HG03521 (cell line): ENCODE results near the gene BST1.

ENCODE experiments used
- ATAC-seq: cut with Tn5 transposase; IDR thresholded peaks from one replicate; pipeline ENCODE4 v1.9.1; 2021; ENCODE audit warnings: mild to moderate bottlenecking, moderate library complexity; ENCODE audit not compliant: unreplicated experiment

Gene BST1

DNA sequence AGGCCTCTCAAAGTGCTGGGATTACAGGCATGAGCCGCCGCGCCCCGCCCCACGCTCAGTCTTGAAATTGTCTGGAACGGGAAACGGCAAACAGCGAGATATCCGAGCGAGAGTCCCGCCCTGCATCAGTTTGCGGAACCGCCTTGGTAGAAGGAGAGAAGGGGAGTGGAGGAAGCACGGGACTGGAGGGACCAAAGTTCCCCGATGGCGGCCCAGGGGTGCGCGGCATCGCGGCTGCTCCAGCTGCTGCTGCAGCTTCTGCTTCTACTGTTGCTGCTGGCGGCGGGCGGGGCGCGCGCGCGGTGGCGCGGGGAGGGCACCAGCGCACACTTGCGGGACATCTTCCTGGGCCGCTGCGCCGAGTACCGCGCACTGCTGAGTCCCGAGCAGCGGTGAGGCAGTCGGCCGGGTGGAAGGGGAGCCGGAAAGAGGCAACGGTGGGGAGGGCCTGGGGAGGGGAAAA, at the start of gene BST1:
TSS of gene BST1 (plus strand) at position 125 of the 463 bp plus-strand sequence. CDS start at position 205, 80 bp downstream.
- ATAC-seq: peak; percentile 57

GRCh38 chr4:15653420-15653819, 49.4 kb upstream of the BST1 start:
- no peak for ATAC-seq

GRCh38 chr4:15653864-15654592, 48.8 kb upstream of the BST1 start:
- no peak for ATAC-seq

GRCh38 chr4:15654593-15655222, 48.2 kb upstream of the BST1 start:
- ATAC-seq: peak; percentile 48

- peak; percentile 70 for ATAC-seq
Observed at GRCh38 chr4:15655223-15656037, 47.4 kb upstream of the BST1 start, which contains the start of gene FBXL5. FBXL5 (minus strand) TSS chr4:15655357; CDS start chr4:15655287, 70 bp downstream.

GRCh38 chr4:15656038-15656470, 46.8 kb upstream of the BST1 start:
- no peak for ATAC-seq

GRCh38 chr4:15657366-15657765, 45.5 kb upstream of the BST1 start:
- ATAC-seq: no peak

- no peak for ATAC-seq
Observed at GRCh38 chr4:15658136-15658770, 44.6 kb upstream of the BST1 start.

- ATAC-seq: no peak
Observed at GRCh38 chr4:15658781-15659180, 44.1 kb upstream of the BST1 start.

- no peak for ATAC-seq
Observed at GRCh38 chr4:15659768-15660570, 42.9 kb upstream of the BST1 start.

DNA sequence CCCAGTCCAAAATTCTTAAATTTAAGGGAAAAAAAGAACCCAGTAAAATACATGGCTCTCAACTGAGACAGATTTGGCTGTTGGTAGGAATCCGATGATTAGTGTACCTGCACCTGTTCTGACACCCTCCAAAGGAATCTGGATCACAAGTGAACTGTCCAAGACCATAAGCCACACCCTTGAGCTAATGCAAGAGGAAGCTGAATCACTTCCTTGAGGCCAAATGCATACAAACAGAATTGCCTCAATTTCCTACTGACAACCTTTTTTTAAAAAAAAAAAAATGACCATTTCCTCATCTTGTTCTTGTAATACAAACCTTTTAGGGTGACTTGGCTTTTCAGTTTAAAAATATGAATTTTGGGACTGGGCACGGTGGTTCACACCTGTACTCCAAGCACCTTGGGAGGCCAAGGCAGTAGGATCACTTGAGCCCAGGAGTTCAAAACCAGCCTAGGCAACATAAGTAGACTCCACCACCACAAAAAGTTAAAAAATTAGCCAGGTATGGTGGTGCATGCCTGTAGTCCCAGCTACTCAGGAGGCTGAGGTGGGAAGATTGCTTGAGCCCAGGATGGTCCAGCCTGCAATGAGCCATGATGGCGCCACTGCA, 37.0 kb upstream of the BST1 start:
- ATAC-seq: no peak

DNA sequence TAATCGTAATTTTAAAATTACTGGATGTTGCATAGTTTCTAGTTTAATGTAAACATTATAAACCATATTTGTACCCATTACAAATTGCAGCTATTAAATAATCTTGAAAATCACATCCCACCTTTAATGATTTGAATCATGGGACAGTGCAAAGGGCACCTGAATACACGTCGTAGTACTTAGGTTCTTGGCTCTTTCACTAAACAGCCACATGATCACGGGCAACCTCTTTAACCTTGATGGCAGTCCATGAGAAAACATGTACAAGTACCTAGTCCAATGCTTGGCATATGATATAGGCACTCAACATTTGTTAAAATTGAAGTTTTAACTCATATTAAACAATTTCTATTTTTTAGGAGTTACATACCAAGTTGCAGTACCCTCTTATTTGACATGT, 35.9 kb upstream of the BST1 start:
- ATAC-seq: no peak

DNA sequence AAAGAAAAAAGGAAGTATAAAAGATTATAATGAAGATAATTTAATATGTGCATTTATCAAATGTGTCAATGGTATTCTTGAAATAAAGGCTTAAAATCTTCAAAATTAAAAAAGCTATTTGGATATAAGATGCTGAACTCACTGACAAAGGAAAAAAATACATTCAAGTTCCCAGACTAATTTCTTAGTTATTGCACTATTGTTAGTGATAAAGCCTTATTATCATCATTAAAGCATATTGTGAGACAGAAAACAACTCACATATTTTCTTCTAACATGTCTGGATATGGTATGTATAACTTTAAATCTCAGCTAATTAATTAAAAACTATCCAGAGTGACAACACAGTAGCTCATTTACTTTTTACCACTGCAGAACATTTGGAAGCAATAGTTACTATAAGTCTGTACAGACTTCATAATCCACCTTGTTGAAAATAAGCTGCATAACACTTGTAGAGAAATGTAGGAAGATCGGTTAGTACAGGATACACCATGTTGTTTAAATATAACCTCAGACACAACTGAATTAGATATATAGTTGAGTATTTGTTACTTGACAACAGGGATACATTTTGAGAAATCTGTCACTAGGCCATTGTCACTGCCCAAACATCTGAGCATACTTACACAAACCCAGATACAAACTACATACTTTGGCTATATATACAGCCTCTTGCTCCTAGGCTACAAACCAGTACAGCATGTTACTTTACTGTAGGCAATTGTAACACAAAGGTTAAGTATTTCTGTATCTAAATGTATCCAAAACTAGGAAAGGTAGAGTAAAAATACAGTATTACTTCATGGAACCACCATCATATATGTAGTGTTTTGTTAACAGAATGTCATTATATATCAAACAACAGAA, 34.1 kb upstream of the BST1 start:
- no peak for ATAC-seq

GRCh38 chr4:15670576-15670975, 32.3 kb upstream of the BST1 start:
- no peak for ATAC-seq

DNA sequence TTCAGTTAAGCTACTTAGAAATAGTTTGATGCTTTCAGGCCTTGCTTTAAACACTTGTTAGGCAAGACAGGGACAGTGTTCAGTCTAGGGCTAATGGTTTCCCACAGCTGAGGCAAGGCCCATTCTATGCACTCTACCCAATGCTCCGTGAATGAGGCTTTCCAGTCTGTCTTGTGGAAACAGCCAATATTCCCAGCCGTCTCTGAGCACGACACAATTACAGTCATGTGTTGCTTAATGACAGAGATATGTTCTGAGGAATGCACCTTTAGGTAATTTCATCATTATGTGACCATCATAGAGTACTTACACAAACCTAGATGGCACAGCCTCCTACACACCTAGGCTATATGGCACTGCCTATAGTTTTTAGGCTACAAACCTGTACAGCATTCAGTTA, 30.8 kb upstream of the BST1 start:
- ATAC-seq: no peak

- no peak for ATAC-seq
Observed at GRCh38 chr4:15673337-15673736, 29.5 kb upstream of the BST1 start.

DNA sequence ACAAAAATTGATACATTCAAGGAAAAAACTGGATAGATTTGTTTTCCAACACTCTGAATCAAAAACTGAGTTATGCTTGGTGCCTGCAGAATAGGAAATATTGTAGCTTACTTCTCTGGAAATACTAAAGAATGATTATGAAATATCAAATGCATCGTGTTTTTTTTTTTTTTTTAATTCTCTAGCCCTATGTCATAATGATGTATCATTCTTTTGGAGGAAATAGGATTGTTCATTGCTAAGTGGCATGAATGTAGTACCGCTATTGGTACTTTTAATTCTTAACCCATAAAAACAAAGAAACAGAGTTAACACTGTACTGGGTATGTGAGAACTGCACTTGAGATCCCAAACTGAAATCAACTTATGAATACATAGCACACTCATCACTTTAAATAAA, 28.8 kb upstream of the BST1 start:
- ATAC-seq: no peak

- no peak for ATAC-seq
Observed at GRCh38 chr4:15674926-15675325, 27.9 kb upstream of the BST1 start.

- ATAC-seq: no peak
Observed at GRCh38 chr4:15675356-15675755, 27.5 kb upstream of the BST1 start.
